Measurements from ENCODE around the gene KIRREL3. TPM values are rescaled to one million over a fixed set of nuclear protein-coding genes. Genes with fewer than 3 reads are reported as not detected.

Gene KIRREL3
- total RNA-seq (2022; extraction: Qiagen RNA extraction; ENCODE audit: low read depth) = 9.6 to 12.4 TPM (median 10.6 TPM) in 5 replicates

GRCh38 chr11:127000291-127000968, at the start of gene KIRREL3:
Gene KIRREL3, minus strand, starts transcription at chr11:127000770.

Measured in A549 treated with DMSO at 1 μM for 4 hours (cell line).